Dermis microvascular lymphatic vessel endothelial cell (primary cell): ENCODE measurements around the gene BPIFB4. TPM values are rescaled to one million over a fixed set of nuclear protein-coding genes. Genes with fewer than 3 reads are reported as not detected.

ENCODE experiments used
- total RNA-seq: library from RNA; depleted of rRNA; stranded (reverse); fragments of >200 nt; gene quantifications from 2 replicates; pipeline ENCODE4 v1.2.1, GENCODE V29; 2014

BPIFB4 gene
- total RNA-seq, 1 donor from 2014 or later: not detected

Other genes starting within 250 kb of the BPIFB4 start
- under 0.01 TPM in 1 of 2 replicates, not detected in the other for gene EFCAB8, start 220.7 kb upstream of the BPIFB4 start, total RNA-seq
- not detected in 2 replicates for gene SUN5, start 75.2 kb upstream of the BPIFB4 start, total RNA-seq
- not detected in 2 replicates for gene BPIFB2, start 71.9 kb upstream of the BPIFB4 start, total RNA-seq
- gene BPIFB6, start 48.0 kb upstream of the BPIFB4 start, total RNA-seq: not detected in 2 replicates
- not detected in 2 replicates for gene BPIFB3, start 25.7 kb upstream of the BPIFB4 start, total RNA-seq
- not detected in 2 replicates for gene BPIFA2, start 88.5 kb downstream of the BPIFB4 start, total RNA-seq
- not detected in 2 replicates for gene BPIFA3, start 137.7 kb downstream of the BPIFB4 start, total RNA-seq
- not detected in 2 replicates for gene BPIFA1, start 156.4 kb downstream of the BPIFB4 start, total RNA-seq
- not detected in 2 replicates for gene BPIFB1, start 203.6 kb downstream of the BPIFB4 start, total RNA-seq